GM18498 (cell line): Measurements from ENCODE around the gene IQCB1.
"Not testable (repeated sequence)": the region's sequence is repeated elsewhere in the genome, so short reads cannot be mapped to it uniquely, and the experiment has no call there.

Source experiments
- ATAC-seq: cut with Tn5 transposase; IDR thresholded peaks from one replicate; pipeline ENCODE4 v1.9.1; 2021; ENCODE audit warnings: mild to moderate bottlenecking, moderate library complexity; ENCODE audit not compliant: unreplicated experiment

IQCB1 gene

DNA sequence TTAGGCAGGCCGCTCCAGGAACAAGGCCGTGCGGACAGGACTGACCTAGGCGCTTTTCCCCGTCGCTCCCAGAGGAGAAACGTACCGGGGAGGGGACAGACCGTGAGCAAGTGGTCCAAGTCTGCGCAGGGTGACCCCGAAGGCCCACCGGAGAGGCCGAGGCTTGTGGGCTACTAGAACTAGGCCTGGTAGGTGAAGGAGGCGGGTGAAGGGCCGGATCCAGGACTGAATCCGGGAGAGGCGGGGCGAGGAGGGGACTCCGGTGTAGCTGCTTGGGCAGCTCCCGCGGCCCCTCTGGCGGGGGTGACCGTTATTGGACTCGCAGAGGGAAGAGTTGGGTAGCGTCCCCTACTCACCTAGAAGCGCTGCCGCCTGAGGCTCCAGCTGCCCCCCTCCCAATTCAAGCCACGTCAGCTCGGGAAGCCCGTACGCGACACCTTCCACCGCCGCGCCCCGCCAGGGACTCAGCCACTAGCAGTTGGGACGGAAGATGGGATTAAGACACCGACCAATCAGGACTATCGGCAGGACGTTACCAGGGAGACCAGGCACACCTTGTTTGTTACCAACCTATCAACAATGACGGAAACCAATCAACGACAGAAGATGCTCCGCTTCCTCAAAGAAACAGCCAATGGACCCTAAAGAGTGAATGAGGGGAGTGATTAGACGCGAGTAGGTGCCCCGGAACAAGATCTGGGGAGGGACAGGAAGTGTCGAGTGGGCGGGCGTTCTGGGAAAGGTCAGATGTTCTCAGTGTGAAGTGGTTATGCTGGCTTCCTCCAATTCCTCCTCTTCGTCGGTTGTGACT, 85.4 kb downstream of the IQCB1 start, which contains the start of gene GOLGB1:
TSS of gene GOLGB1 (minus strand) at position 466 of the 811 bp plus-strand sequence. CDS start 18,770 bp downstream, outside the sequence.
- peak; percentile 97 for ATAC-seq

DNA sequence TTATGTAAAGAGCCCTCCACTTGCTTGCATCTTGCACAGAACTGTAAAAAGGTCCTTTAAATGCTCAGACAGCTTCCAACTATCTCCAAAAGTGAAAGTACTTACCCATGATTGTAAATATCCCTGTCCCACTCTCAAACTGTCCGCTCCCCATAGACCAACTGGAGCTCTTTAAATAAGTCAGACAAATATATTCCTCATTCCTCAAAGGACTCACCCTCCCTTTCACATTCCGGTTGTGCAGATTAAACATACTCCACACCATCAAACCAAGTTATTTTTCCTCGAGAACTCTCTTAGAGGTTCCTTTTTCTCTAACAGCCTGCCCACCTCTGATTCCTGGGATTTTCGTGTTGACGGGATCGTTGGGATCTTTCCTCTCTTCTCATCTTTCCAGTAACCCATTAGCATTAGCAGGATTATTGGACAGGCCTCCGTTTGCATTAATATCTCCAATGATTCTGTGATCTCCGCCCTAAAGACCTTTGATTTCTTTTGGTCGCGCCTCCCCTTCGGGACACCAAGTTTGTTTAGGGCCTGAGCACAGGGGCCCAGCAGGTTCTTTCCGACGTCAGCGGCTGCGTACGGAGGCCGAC, 86.1 kb downstream of the IQCB1 start:
- no peak for ATAC-seq

GRCh38 chr3:121747976-121748375, 86.9 kb downstream of the IQCB1 start:
- ATAC-seq, result no peak

GRCh38 chr3:121743106-121743505, 91.8 kb downstream of the IQCB1 start:
- not testable (repeated sequence) for ATAC-seq

DNA sequence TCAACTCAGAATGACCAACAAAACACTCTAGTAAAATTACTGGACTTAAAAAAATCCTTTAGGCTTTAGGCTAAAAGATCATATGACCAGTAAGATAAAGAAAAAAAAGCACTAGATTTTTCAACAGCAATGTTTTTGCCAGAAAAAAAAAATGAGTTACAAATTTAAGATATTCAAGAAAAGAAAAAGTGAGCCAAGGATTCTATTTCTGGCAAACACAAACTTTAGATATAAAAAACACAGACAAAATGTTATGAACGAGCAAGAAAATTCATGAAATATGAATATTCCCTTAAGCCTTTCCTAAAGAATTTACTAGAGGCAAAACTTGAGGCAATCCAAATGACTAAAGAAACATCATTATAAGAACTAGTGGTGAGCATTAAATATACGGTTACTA, 94.0 kb downstream of the IQCB1 start:
- no peak for ATAC-seq

- peak; percentile 40 for ATAC-seq
Observed at GRCh38 chr3:121739902-121740301, 95.0 kb downstream of the IQCB1 start.

DNA sequence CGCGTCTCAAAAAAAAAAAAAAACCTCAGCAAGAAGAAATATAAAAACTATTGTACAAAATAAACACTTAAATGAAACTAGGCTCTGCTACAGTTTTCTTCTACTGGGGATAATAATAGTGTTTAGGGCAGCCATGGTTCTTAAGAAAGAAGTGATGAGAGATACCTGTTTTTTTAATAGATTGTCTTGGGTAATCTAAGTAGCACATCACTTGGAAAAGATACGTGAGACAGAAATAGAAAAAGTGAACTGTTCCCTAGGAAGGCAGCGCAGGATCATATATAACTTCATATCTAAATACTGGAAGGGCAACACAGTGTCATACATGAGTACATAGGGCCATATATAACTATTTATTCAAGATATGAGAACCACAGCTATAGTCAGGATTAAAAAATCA, 97.2 kb downstream of the IQCB1 start:
- ATAC-seq, result no peak

DNA sequence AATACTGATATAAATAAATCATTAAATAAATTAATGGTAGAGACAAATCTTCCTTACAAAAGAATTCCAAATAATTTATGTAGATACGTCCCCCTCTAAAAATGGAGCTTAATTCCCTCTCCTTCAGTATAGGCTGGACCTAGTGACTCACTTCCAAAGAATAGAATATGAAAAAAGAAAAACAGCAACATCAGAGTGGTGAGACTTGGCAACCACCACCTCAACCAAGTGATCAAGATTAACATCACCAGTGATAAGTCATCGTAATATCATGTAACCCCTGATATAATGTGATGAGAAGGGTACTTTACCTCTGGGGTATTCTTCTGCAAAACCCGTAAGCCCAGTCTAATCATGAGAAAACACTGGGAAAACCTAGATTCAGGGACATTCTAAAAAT, 98.7 kb downstream of the IQCB1 start:
- no peak for ATAC-seq

- peak; percentile 89 for ATAC-seq
Observed at GRCh38 chr3:121735047-121735696, 99.7 kb downstream of the IQCB1 start.

DNA sequence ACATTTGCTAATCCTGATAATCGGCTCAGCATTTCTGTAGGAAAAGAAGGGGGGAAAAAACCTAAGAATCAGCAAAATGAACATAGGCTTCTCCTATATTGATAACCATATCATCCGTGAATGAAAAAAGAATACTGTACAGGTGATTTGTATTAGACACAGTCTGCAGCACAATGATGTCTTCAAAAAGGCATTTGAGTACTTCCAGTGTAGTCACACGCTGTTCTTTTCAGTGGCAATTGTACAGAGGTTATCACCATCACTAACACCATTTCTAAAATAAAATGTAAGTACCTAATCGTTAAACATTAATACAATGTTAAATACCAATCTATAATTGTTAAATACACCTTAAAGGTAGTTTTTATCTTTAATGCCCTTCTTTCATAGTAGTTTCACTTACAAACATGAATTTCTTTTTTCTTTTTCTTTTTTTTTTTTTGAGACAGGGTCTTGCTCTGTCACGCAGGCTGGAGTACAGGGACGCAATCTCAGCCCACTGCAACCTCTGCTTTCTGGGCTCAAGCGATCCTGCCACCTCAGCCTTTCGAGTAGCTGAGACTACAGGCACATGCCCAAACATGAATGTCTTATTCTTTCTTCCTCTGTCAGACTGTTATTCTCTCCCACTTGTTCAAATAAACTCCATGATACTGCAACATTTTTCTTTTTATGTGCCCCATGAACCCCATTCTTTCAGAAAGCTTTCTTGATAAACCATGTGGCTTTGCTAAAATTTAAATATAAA, 103.7 kb downstream of the IQCB1 start:
- no peak for ATAC-seq

DNA sequence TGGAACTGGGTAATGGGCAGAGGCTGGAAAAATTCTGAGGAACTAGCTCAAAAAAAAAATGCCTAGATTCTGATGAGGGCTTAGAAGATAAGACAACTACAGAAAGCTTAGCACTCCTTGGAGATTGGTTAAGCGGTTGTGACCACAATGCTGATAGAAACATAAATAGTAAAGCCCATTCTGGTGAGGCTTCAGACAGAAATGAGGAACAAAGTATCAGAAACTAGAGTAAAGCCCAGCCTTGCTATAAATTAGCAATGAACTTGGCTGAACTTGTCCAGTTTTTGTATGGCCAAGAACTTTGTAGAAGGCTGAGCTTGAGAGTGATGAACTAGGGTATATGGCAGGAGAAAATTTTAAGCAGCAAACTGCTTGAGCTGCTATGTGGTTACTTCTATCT, 110.7 kb downstream of the IQCB1 start:
- peak; percentile 94 for ATAC-seq

GRCh38 chr3:121723485-121723884, 111.4 kb downstream of the IQCB1 start:
- ATAC-seq, result no peak

DNA sequence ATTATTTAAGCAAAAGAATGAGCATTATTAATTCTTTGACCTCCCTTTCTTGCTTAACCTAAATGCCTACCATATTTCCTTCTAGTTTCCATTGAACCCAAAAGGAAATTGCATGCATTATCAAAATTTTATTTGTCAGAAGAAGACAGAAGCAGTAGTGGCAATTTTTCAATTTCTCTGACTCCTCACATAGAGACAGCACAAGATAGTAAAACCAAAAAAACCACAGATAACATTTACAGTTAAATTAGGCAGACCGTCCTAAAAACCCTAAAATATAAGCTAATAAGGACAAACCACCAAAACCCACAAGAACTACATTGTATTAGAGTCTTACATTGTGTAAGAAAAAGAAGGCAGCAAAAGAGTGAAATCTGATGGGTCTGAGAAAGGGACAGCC, 112.4 kb downstream of the IQCB1 start:
- no peak for ATAC-seq

- no peak for ATAC-seq
Observed at GRCh38 chr3:121720163-121720562, 114.7 kb downstream of the IQCB1 start.
